CD4-positive, alpha-beta T cell treated with Interleukin-15 for 4 hours (primary cell): ENCODE results near the gene NAT8L.

Experiments used
- DNase-seq: peaks from one replicate; pipeline ENCODE4 v3.0.0-alpha.2; 2020; ENCODE audit warnings: low spot score

Gene NAT8L

DNA sequence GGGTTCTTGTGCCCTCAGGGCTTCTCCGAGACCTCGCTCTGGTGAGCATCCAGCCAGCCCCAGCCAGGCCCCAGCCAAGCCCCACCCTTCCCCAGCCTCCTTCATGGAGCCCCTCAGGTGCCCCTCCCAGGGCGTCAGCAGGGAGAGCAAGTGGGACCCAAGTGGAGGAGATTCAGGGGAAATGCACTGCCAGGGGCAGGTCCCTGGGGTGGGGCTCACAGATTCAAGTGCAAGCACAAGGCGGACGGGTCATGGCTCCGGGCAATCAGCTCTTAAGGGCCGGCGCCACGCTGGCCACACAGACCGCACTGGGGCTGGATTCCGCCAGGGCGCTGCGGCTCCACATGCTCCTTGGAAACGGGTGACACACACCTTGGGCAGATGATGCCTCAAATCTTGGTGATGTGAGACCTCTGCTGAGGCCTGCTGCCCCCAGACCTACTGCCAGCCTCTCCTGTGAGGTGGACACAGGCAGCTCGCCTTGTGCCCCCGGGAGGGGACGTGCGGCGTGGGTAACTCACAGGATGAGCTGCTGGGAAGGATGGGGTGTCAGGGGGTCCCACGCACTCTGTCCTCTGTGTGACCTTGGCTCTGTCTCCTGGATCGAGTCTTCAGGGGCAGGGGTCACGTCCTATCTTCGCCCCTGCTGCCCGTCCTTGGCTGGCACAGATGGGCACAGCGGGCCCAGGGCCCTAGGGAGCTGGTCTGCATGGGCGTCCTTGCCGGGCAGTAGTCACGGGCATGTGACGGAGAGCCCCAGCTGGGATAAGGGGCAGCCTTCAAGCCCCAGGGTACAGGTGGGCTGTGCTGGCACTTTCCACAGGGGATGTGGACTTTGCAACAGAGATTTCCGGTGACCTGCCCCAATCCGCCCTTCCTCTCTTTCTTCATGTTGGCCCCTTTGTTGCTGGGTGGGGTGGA, 17.1 kb downstream of the NAT8L start:
- no peak for DNase-seq

DNA sequence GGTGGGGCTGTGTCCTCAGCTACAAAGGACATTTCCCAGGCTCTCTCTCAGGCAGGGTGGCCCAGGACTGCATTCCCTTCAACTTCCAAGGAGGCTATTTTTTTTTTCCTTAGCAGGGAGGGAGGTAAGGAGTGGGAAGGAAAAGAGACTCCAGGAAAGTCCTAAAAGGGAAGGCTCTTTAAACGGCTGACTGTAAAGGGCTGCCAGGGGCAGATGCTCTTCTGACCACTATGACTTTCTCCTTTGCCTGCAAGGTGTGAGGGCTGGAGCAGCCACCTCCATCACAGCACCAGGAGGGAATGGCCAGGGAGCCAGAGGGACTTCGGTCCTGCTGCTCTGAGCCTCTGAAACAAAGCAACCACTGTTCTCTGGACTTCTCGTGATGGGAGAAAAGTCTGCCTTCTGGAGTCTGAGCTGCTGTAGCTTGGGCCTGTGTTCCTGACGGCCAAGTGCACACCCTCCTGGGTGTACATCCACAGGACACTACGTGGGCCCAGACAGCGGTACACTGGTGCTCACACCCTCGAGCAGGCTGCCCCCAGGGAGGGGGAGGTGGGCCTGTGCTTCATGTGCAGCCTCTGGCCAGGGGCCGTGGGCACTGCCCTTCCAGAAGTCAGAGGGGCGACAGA, 17.9 kb downstream of the NAT8L start:
- no peak for DNase-seq

DNA sequence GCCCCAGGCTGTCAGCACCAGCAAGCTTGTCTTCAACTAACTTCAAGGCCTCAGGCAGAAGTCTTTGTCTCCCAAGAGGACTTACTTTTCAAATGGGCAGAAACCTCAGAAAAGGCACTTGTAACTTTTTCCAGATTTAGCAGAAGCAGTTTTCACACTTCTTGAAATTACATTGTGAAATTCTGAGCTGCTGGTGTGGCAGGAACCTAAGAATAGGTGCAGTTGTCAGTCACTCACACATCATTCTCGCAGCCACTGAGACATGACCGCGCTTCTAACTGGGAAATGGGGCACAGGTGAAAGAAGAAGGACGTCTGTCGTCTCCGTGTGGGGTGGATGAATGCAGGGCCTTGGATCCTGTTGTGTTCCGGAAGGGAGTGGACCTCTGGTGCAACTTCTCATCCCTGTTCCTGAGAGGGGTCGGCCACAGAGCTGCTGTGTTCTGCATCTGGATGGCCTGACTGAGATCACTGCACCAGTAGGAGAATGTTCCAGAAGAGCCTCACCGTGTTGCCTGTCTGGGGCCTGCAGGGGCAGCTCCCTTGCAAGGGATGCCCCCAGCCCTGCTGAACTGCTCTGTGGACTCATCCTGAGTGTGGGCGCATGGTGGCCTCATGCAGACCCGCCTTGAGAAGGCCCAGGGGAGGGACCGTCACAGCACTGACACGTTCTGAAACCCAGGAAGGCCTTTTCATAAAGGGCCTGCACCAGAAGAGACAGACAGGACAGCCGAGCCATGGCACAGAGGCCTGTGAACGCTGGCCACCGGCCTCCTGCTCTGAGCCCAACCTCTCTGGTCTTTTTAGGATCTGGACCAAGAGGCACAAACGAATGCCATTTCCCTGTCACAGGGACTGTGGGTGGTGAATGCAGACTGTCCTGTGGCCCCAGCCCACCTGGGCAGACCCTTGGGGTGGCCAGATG, 18.7 kb downstream of the NAT8L start:
- DNase-seq, result no peak

DNA sequence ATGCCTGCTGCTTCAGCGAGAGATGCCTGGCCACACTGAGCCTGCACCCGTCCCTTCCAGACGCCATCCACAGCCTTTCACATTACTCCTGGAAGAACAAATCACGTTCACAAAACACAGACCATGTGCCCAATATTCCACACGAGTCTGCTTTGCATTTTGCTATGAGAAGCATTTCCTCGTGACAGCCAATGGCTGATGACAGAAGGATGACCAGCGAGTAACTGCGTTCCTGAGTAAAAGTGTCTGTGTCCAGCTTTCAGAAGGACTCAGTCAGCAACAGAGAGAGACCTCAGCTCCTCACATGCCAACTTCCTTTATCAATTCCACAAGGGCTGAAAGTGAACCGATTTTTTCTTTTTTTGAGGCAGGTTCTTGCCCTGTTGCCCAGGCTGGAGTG, 19.5 kb downstream of the NAT8L start:
- no peak for DNase-seq

DNA sequence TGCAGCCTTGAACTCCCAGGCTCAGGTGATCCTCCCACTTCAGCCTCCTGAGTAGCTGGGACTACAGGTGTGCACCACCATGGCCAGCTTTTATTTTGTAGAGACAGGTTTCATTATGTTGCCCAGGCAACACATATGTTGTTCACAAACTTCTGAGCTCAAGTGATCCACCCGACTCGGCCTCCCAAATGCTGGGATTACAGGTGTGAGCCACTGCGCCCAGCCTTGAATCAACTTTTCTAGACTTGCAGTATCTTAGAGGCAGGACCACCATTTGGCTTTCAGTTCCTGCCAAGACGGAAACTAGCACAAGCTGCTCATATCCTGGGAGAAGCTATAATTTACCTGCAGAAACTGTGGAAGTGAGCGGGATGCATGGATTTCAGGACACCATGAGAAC, 19.9 kb downstream of the NAT8L start:
- no peak for DNase-seq

DNA sequence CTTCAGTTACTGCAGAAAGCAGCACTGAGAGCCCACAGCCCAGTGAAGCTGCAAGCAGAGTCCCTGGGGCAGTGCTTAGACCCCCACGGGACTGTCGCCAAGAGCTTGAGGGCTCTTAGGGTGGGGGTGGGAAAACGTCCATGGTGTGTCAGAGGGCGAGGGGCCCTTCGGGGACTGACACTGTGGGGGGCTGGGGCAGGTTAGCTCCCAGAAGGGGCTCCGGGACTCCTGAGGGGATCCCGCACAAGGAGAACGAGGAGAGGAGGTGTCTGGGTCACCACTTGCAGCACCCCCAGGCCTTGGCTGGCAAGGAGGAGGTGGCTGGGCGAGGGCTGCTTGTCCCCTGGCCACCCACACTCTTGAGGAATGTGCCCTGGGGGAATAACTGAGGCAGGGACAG, 20.8 kb downstream of the NAT8L start:
- DNase-seq, result no peak

DNA sequence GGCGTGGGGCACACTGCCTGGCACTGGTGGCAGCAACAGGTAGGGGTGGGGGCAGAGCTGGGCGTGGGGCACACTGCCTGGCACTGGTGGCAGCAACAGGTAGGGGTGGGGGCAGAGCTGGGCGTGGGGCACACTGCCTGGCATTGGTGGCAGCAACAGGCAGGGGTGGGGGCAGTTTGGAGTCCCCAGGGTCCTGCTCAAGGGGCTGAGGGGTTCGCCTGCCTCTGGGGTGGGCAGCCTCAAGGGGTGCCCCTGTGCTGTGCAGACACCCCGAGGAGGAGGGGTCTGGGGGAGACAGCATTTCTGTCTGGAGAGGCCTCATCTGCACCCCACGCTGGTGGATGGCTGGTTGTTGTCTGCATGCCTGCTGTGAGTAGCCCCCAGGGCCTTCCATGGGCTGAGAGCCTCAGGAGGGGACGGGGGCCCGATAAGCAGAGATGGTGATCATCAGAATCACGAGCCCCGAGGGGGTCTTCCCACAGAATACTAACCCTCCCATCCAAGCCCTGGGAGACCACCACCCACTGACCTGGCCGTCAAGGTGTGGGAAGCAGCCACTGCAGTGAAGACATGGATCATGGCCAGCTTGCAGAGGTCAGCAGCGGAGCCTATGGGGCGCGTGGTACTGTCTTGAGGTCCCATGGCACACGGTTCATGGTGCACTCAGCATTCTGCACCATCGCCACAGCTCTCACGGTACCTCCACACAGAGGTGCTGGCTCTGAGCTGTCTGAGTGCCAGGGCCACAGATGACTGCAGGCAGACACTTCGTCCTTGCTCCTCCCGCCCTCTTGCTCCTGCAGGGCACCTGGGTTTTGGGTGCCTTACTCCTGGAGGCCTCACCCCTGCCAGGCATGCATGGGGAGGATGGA, 21.5 kb downstream of the NAT8L start:
- no peak for DNase-seq

DNA sequence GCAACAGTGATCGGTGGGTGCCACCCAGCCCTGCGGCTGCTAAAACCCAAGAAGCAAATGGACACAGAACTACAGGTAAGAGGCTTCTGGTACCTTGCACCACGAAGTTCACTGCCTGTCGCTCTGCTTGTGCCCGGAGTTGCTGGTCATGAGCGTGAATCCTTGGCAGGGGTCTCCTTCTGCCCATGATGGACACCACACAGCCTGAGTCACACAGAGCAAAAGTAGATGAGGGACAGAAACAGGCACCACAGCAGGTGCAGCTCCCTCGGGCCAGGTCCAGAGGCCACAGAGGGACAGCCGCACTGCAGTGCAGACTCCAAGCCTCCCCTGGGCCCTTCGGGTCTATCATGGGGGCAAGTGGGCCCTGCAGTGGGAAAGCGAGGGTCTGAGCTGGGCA, 22.4 kb downstream of the NAT8L start:
- no peak for DNase-seq

DNA sequence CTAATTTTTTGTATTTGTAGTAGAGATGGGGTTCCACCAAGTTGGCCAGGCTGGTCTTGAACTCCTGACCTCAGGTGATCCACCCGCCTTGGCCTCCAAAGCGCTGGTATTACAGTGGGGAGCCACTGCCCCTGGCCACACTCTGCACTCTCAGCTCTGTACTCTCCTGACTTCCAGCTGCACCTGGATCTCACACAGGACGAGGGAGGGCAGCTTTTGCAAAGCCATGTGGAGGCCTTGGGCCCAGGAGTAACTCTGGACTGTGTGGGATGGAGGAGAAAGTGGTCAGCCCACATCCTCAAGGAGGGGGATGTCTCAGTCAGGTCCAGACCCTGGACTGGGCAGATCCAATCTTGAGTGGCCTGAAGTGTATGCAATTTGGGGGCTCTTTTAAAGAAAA, 23.0 kb downstream of the NAT8L start:
- no peak for DNase-seq

DNA sequence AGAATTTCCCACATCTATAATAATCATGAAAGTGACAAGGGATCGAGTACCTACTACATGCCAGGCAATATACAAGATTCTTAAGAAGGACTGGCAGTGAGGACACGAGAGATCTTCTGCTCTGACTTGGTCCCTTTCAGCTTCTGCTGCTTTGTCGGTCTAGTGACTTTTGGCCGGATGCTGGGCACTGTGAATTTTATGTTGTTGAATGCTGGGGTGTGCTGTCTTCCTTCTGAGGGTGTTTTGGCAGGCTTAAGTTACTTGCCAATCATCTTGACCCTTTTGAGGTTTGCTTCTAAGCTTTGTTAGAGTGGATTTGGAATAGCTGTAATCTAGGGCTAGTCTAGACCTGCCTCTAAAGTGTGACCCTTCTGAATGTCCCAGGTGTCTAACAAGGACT, 23.5 kb downstream of the NAT8L start:
- no peak for DNase-seq

DNA sequence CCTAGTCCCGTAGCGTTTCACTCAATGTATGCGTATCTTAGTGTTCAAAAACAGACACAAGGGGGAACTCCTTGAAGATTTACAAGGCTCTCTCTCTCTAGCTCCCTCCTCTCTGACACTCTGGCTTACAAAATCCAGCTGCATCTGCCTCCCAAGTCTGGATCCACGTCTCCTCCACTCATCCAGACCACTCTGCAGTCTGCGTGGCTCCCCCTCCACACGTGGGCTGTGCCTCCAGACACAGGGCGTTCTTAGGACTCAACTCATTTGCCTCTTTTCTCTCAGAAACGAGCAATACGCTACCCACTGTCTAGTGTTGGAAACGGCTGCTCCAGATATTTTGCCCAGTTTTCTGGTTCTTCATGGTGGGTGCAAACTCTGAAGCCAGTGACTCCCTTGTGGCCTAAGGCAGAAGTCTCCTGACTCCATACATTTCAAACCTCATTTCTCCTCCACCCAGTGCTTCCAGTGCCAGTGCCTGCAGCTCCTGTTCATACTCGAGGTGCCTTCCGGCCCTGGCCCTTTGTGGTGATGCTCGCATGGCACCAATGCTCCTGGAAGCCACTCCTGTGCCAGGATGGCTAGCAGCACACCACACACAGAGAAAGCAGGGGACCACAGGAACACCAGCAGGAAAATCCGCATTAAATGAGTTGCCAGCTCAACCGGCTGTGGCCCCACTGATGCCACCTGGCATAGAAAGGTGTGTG, 24.1 kb downstream of the NAT8L start:
- no peak for DNase-seq

DNA sequence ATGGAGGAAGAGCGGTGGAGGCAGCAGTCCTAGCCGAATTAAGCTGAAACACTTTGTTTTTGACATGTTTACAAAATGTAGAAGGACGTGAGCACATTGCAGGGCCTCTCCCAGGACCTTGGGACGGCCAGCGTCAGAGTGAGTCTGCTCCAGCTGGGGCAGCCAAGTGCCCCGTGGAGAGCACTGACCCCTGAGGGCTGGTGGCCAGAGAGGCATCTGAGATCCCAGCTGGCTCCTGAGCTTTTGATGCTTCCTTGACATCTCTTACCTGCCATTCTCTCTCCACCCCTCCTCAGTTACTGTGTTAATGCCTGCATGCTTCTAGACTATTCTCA, 24.7 kb downstream of the NAT8L start:
- no peak for DNase-seq

DNA sequence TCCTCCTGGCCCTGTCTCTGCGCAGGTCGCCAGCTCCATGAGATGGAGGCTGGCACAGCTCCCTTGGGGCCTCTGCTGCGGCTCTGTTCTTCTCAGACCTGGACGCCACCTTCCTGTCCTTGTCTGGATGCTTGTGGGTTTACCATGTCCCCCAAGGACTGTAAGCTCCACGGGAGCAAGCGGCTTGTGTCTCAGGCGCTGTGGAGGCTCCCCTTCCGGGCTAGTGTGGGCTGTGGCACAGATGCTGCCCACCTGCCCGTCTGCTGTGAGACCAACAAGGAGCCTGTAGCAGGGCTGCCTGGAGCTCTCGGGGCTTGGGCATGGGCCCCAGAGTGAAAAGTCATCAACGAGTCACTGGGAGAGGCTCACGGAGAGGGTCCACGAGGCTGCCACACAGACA, 25.2 kb downstream of the NAT8L start:
- no peak for DNase-seq

DNA sequence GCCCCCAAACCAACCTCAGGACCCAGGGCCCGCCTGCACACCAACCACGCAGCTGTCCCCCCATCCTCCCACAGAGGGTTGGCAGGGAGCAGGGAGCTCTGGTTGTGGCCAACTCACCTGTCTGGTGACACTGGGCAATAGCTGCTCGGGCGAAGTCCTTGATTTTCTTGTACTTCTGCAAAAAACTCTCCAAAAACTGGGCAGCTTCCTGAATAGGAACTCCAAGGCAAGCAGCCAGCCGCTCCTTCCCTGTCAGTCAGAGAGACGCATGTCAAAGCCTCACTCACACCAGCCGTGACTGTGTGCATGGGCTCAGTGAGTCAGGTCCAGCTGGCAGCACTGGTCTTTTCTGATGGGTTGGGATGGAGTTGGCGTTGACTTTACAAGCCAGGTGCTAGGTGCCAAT, 26.4 kb downstream of the NAT8L start:
- no peak for DNase-seq

DNA sequence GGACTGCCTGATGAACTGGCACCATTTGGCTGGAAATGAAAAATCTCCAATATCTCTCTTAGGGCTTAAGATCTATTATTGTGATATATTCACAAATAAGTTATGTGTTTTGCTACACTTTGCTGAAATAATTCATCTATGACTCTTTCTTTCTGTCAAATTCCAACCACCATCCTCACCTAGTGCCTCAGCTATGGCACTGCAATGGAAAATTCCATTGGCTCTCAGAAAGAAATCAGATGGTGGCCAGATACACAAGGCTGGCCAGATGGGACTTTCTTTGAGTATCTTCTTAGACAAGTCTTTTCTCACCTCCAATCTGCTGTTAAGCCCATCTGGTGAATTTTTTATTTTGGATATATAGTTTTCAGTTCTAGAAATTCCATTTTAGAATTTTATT, 28.0 kb downstream of the NAT8L start:
- DNase-seq, result no peak

DNA sequence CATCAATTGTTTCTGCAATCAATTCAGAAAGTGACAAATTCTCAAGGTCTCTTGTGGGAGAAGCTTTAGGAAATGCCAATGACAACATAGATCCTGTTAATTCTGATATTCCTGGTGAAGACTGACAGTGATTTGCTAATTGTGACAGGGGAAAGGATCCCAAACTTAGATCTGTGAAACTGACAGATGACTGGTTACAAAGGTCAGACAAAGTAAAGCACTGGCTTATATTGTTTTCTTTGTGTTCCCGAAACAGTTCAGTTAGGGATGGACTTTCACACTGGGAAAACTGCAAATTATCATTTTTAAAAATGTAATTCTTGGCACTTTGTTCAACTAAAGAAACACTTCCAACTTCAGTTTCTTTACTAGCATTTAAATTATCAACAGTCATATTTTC, 30.1 kb downstream of the NAT8L start:
- DNase-seq, result no peak

DNA sequence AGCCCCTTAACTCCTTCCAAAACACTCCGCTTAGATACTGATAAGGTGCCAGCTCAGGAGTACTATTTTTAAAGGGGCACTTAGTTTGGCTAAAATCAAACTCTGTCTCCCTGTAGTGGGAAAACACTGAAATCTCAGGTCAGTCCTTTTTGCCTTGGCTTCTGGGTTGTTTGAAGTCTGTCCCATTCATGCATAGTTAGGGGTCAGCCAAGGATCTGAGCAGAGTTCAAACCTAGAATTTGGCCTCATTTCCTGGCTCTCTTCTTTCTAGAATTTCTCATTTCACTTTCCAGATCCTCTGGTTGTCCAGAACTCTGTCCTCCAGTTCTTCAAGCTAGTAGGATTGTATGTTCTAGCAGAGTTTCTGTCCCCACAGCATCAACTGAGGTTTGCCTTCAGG, 31.5 kb downstream of the NAT8L start:
- DNase-seq, result no peak

DNA sequence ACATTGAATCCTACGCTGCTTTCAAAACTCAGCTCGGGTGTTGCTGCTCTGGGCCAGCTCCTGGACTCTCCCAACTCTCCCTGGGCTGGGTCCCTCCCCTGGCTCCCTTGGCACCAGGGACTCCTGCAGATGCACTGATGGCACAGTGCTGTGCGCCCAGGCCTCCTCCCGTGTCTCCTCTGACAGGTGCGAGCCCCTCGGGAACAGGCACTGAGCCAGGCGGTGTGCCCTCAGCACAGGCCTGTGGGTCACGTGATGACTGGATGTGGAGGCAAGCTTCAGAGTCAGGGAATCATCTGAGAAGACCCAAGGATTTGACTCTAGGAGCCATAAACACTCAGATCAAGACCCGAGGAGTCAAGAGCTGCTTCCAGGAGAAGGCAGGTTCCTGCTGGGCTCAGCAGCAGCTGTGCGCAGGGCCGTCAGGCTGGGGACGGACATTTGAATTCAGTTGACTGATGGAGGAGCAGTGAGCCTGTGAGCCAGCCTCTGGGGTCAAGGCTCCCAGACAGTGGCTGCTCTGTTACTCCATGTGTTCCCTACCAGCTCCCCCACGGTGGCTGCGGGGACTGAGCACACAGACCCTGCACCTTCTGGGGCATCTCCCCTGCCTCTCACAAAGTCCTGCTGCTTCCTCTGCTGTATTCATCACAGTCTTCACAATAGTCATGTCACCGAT, 33.0 kb downstream of the NAT8L start:
- DNase-seq, result no peak

DNA sequence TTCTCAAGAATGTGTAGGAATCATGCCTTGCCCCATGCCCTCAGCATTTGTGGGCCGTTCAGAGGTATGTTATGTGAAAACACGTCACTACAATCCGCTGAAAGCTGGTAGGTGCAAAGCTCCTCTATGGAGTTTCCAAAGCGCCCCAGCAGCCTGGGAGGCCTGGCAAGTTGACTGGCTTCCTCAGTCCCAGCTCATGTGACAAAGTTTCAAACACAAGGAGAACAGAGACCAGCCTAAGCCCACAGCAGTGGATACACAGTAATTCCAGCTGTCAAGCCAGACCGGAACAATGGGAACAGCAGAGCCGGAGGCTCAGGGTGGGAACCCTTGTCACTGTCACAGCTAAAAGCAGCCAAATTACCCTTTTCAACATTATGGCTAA, 33.5 kb downstream of the NAT8L start:
- DNase-seq, result no peak

DNA sequence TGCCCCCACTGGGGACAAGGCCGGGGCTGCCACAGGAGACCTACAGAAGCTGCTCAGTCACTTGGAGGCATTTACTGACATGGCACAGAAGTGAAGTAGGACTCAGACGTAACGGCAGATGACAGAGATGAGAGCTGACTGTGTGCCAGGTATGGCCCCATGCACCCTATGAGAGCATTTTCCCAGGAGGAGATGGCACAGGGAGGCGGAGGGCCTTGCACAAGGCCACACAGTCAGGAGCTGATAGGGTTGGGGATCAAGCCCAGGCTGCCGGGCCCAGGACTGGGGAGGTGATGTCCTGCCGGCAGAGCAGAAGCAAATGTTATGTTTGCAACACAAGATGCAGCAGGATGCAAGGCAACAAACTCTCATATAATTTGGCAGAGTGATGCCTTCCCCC, 34.1 kb downstream of the NAT8L start:
- DNase-seq, result no peak

DNA sequence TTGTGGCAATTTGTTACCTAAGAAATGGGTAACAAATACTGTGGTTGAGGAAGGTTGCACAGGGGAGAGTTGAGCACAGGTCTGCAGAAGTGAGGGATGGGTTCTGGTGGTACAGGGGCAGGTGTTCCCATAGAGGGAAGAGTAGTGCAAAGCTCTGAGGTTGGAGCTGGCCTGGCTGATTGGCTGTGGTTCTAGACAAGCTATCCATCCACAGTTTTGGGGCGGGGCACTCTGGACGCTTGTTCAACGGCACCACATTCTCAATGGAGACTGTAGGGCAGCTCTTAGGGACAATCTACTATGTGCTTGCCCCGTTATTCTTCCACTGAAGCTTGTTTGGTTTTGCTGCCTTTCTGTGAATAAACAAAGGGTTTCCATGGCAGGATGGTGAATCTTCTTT, 35.4 kb downstream of the NAT8L start:
- no peak for DNase-seq
